ENCODE data around the gene FOXP4.

FOXP4 gene

GRCh38 chr6:41545703-41546474, at the start of gene FOXP4:
FOXP4 (plus strand) TSS chr6:41546381; CDS start chr6:41565761, 19,380 bp downstream.
- TF ChIP-seq POLR2A (IDR thresholded peaks at IDR 0.05; ENCODE audit: low read length) = no peak
- no peak for TF ChIP-seq GATA1 (IDR thresholded peaks at IDR 0.05; ENCODE audit: low read depth, low read length)

GRCh38 chr6:41497573-41497972, 48.6 kb upstream of the FOXP4 start:
- DNase-seq = no peak
- no peak for TF ChIP-seq GATA1 (IDR thresholded peaks at IDR 0.05; ENCODE audit: low read depth, low read length)
- TF ChIP-seq POLR2A (IDR thresholded peaks at IDR 0.05; ENCODE audit: low read length) = no peak

More at GRCh38 chr6:41545703-41546474, at the start of gene FOXP4:
- peak; percentile 92 to 94 for DNase-seq

GRCh38 chr6:41497994-41498393, 48.2 kb upstream of the FOXP4 start:
- TF ChIP-seq POLR2A (IDR thresholded peaks at IDR 0.05; ENCODE audit: low read length) = no peak
- TF ChIP-seq GATA1 (IDR thresholded peaks at IDR 0.05; ENCODE audit: low read depth, low read length) = no peak
- DNase-seq = no peak

- TF ChIP-seq POLR2A (IDR thresholded peaks at IDR 0.05; ENCODE audit: low read length) (no peak), GATA1 (IDR thresholded peaks at IDR 0.05; ENCODE audit: low read depth, low read length) (no peak)
- DNase-seq = peak in 1 of 2 experiments; percentile 4
Measured at GRCh38 chr6:41498968-41499599, 47.1 kb upstream of the FOXP4 start.

GRCh38 chr6:41500561-41500960, 45.6 kb upstream of the FOXP4 start:
- TF ChIP-seq GATA1 (IDR thresholded peaks at IDR 0.05; ENCODE audit: low read depth, low read length) (no peak), POLR2A (IDR thresholded peaks at IDR 0.05; ENCODE audit: low read length) (no peak)
- no peak for DNase-seq

- TF ChIP-seq GATA1 (IDR thresholded peaks at IDR 0.05; ENCODE audit: low read depth, low read length) = no peak
- TF ChIP-seq POLR2A (IDR thresholded peaks at IDR 0.05; ENCODE audit: low read length) = no peak
- no peak for DNase-seq
Measured at GRCh38 chr6:41502566-41502916, 43.6 kb upstream of the FOXP4 start.

- DNase-seq = no peak
- TF ChIP-seq GATA1 (IDR thresholded peaks at IDR 0.05; ENCODE audit: low read depth, low read length) (no peak), POLR2A (IDR thresholded peaks at IDR 0.05; ENCODE audit: low read length) (no peak)
Measured at GRCh38 chr6:41502917-41503671, 43.1 kb upstream of the FOXP4 start.

- DNase-seq = no peak
- TF ChIP-seq GATA1 (IDR thresholded peaks at IDR 0.05; ENCODE audit: low read depth, low read length) = no peak
- TF ChIP-seq POLR2A (IDR thresholded peaks at IDR 0.05; ENCODE audit: low read length) = no peak
Measured at GRCh38 chr6:41503827-41504465, 42.2 kb upstream of the FOXP4 start.

- no peak for TF ChIP-seq GATA1 (IDR thresholded peaks at IDR 0.05; ENCODE audit: low read depth, low read length)
- no peak for TF ChIP-seq POLR2A (IDR thresholded peaks at IDR 0.05; ENCODE audit: low read length)
- no peak for DNase-seq
Measured at GRCh38 chr6:41504466-41505121, 41.6 kb upstream of the FOXP4 start.

- DNase-seq = peak; percentile 29 to 50
Measured at GRCh38 chr6:41505122-41506049, 40.8 kb upstream of the FOXP4 start.

GRCh38 chr6:41508479-41508878, 37.7 kb upstream of the FOXP4 start:
- no peak for DNase-seq
- TF ChIP-seq POLR2A (IDR thresholded peaks at IDR 0.05; ENCODE audit: low read length) = no peak
- TF ChIP-seq GATA1 (IDR thresholded peaks at IDR 0.05; ENCODE audit: low read depth, low read length) = no peak

More at GRCh38 chr6:41505122-41506049, 40.8 kb upstream of the FOXP4 start:
- no peak for TF ChIP-seq POLR2A (IDR thresholded peaks at IDR 0.05; ENCODE audit: low read length)
- no peak for TF ChIP-seq GATA1 (IDR thresholded peaks at IDR 0.05; ENCODE audit: low read depth, low read length)

- no peak for DNase-seq
- no peak for TF ChIP-seq GATA1 (IDR thresholded peaks at IDR 0.05; ENCODE audit: low read depth, low read length)
- TF ChIP-seq POLR2A (IDR thresholded peaks at IDR 0.05; ENCODE audit: low read length) = no peak
Measured at GRCh38 chr6:41509580-41509979, 36.6 kb upstream of the FOXP4 start.
